GM23338 (cell line): ENCODE measurements around the gene AOC3. TPM values are rescaled to one million over a fixed set of nuclear protein-coding genes. Genes with fewer than 3 reads are reported as not detected.

Experiments
- ATAC-seq: fragments of 200-7000 bp; cut with Tn5 transposase; 3 replicates; pipeline ENCODE4 v1.9.1; 2020
- DNase-seq: peaks from one replicate; pipeline ENCODE4 v3.0.0-alpha.2; 2015; ENCODE audit warnings: low spot score
- H2AFZ ChIP-seq: fragments of 200-600 bp; sonication (generic); 2 replicates; pipeline ENCODE4 v1.8.0; 2016; ENCODE audit warnings: antibody characterized with exemption, mild to moderate bottlenecking, moderate library complexity
- H3F3A ChIP-seq: fragments of 200-600 bp; sonication (generic); replicated peaks from 2 replicates; pipeline ENCODE4 v1.8.0; 2017; ENCODE audit warnings: antibody characterized with exemption, mixed run types, low read depth
- H3K27ac ChIP-seq: fragments of 200-600 bp; sonication (generic); 2 replicates; pipeline ENCODE4 v1.6.1; 2016; ENCODE audit warnings: low read depth
- H3K27me3 ChIP-seq: fragments of 200-600 bp; sonication (generic); 2 replicates; pipeline ENCODE4 v1.8.0; 2016; ENCODE audit warnings: mild to moderate bottlenecking, mixed run types, moderate library complexity; ENCODE audit not compliant: insufficient read depth
- H3K36me3 ChIP-seq: fragments of 200-600 bp; sonication (generic); 2 replicates; pipeline ENCODE4 v1.8.0; 2016; ENCODE audit warnings: mild to moderate bottlenecking; ENCODE audit not compliant: insufficient read depth
- H3K4me1 ChIP-seq: fragments of 200-600 bp; sonication (generic); 2 replicates; pipeline ENCODE4 v1.8.0; 2016; ENCODE audit warnings: mild to moderate bottlenecking, moderate library complexity; ENCODE audit not compliant: insufficient read depth
- H3K4me2 ChIP-seq: fragments of 200-600 bp; sonication (generic); 2 replicates; pipeline ENCODE4 v1.7.1; 2017; ENCODE audit warnings: mixed run types
- H3K4me3 ChIP-seq: fragments of 200-600 bp; sonication (generic); 2 replicates; pipeline ENCODE4 v1.6.1; 2016; ENCODE audit warnings: mixed run types
- H3K79me2 ChIP-seq: fragments of 200-600 bp; sonication (generic); replicated peaks from 2 replicates; pipeline ENCODE4 v1.8.0; 2017; ENCODE audit warnings: mild to moderate bottlenecking; ENCODE audit not compliant: insufficient read depth
- H3K9me2 ChIP-seq: fragments of 200-600 bp; sonication (generic); 2 replicates; pipeline ENCODE4 v1.8.0; 2017; ENCODE audit not compliant: insufficient read depth
- H4K20me1 ChIP-seq: fragments of 200-600 bp; sonication (generic); replicated peaks from 2 replicates; pipeline ENCODE4 v1.8.0; 2017; ENCODE audit warnings: mild to moderate bottlenecking; ENCODE audit not compliant: insufficient read depth
- H3K27ac Mint-ChIP-seq: 2 replicates; pipeline ENCODE4 v1.8.0; 2020; ENCODE audit warnings: inconsistent platforms, mild to moderate bottlenecking, moderate library complexity, mixed read lengths
- H3K27me3 Mint-ChIP-seq: 3 replicates; pipeline ENCODE4 v1.8.0; 2022; ENCODE audit warnings: low read depth, mild to moderate bottlenecking, moderate library complexity, mixed read lengths, inconsistent platforms; ENCODE audit not compliant: insufficient read depth, poor library complexity
- H3K36me3 Mint-ChIP-seq: 3 replicates; pipeline ENCODE4 v1.8.0; 2021; ENCODE audit warnings: low read depth, mild to moderate bottlenecking, inconsistent platforms, moderate library complexity, mixed read lengths
- H3K4me1 Mint-ChIP-seq: 3 replicates; pipeline ENCODE4 v1.8.0; 2020; ENCODE audit warnings: mild to moderate bottlenecking, inconsistent platforms, mixed read lengths
- H3K4me3 Mint-ChIP-seq: 3 replicates; pipeline ENCODE4 v1.8.0; 2021; ENCODE audit warnings: moderate library complexity, mild to moderate bottlenecking, inconsistent platforms, mixed read lengths
- H3K9me3 Mint-ChIP-seq: 3 replicates; pipeline ENCODE4 v1.8.0; 2020; ENCODE audit warnings: moderate library complexity, mild to moderate bottlenecking, inconsistent platforms, mixed read lengths
- CREB1 ChIP-seq: fragments of 250-450 bp; sonication (Bioruptor Pico); IDR thresholded peaks from 2 replicates; pipeline ENCODE4 v1.5.0; 2020; ENCODE audit warnings: low read depth, mild to moderate bottlenecking, moderate library complexity
- CTCF ChIP-seq, 2 experiments: fragments of 200-600 bp in 1 of 2; sonication (generic) in 1 of 2; conservative IDR thresholded peaks; 2 replicates each; pipeline versions ENCODE4 v1.5.1 to v1.6.1; 2016 to 2017; ENCODE audit warnings: antibody characterized with exemption in 2 of 2, low read depth in 2 of 2, mild to moderate bottlenecking in 2 of 2, moderate library complexity in 1 of 2
- ETS1 ChIP-seq: IDR thresholded peaks from 2 replicates; pipeline ENCODE4 v1.6.1; 2016; ENCODE audit warnings: antibody characterized with exemption
- EZH2 ChIP-seq: fragments of 200-600 bp; sonication (generic); IDR thresholded peaks from one replicate; pipeline ENCODE4 v1.8.0; 2017; ENCODE audit warnings: antibody characterized with exemption, mild to moderate bottlenecking, low read depth; ENCODE audit not compliant: unreplicated experiment
- EZH2phosphoT487 ChIP-seq: fragments of 200-600 bp; sonication (generic); IDR thresholded peaks from one replicate; pipeline ENCODE4 v1.8.1; 2018; ENCODE audit warnings: antibody characterized with exemption; ENCODE audit not compliant: unreplicated experiment
- JUNB ChIP-seq: IDR thresholded peaks from one replicate; pipeline ENCODE4 v1.6.1; 2016; ENCODE audit warnings: antibody characterized with exemption; ENCODE audit not compliant: unreplicated experiment
- NANOG ChIP-seq: IDR thresholded peaks from 2 replicates; pipeline ENCODE4 v1.6.1; 2016; ENCODE audit warnings: antibody characterized with exemption, borderline replicate concordance
- POLR2AphosphoS5 ChIP-seq: IDR thresholded peaks from 2 replicates; pipeline ENCODE4 v1.6.1; 2016; ENCODE audit warnings: antibody characterized with exemption, low read depth
- REST ChIP-seq: IDR thresholded peaks from one replicate; pipeline ENCODE4 v1.6.1; 2018; ENCODE audit warnings: antibody characterized with exemption; ENCODE audit not compliant: unreplicated experiment
- STAT1 ChIP-seq: IDR thresholded peaks from one replicate; pipeline ENCODE4 v1.6.1; 2016; ENCODE audit warnings: antibody characterized with exemption; ENCODE audit not compliant: unreplicated experiment
- ZNF114 ChIP-seq: fragments of 250-450 bp; sonication (Bioruptor Pico); IDR thresholded peaks from 2 replicates; pipeline ENCODE4 v1.5.0; 2020; ENCODE audit warnings: mild to moderate bottlenecking, moderate library complexity
- ZNF331 ChIP-seq: fragments of 250-450 bp; sonication (Bioruptor Pico); IDR thresholded peaks from 2 replicates; pipeline ENCODE4 v1.5.0; 2020; ENCODE audit warnings: low read depth, mild to moderate bottlenecking, moderate library complexity
- ZNF462 ChIP-seq: fragments of 250-450 bp; sonication (Bioruptor Pico); IDR thresholded peaks from 2 replicates; pipeline ENCODE4 v1.5.0; 2020; ENCODE audit warnings: mild to moderate bottlenecking, moderate library complexity
- polyA plus RNA-seq: library from polyadenylated mRNA; unstranded; fragments of >200 nt; fragmentation: Nextera tagmentation; extraction: Ambion mirVana; gene quantifications from 2 replicates; pipeline ENCODE4 v1.2.1, GENCODE V29; 2016
- total RNA-seq: library from RNA; depleted of rRNA; stranded (reverse); fragments of >200 nt; shearing (Covaris generic); gene quantifications from 2 replicates; pipeline ENCODE4 v1.2.3, GENCODE V29; 2014

AOC3 gene
- total and polyA plus RNA-seq, 2 experiments from 2014 or later: 1.4 to 1.7 TPM

- 0 out of 2 replicates have a peak, but pooled peaks cover 4% of the 10 kb centered on the region for H3K4me1 ChIP-seq
- Mint-ChIP-seq H3K36me3 (peaks cover 3% of the 10 kb centered on the region; the same call in 1 of the 3 replicates), H3K4me1 (peaks cover 11% of the 10 kb centered on the region), H3K27me3 (peaks cover 5% of the 10 kb centered on the region), H3K9me3 (peaks cover 11% of the 10 kb centered on the region), H3K27ac (no peak overlapping the region), H3K4me3 (no peak overlapping the region)
- H4K20me1 ChIP-seq: no peaks in the 10 kb centered on the region
- H3K4me2 ChIP-seq: no peak overlapping the region
- DNase-seq: no peak
- H2AFZ ChIP-seq: no peak overlapping the region
- no peak for ATAC-seq
- H3K4me3 ChIP-seq: no peak overlapping the region
- no peaks in the 10 kb centered on the region for H3K9me2 ChIP-seq
- no peak overlapping the region for H3K27ac ChIP-seq
- H3K27me3 ChIP-seq: no peaks in the 10 kb centered on the region
- H3K36me3 ChIP-seq: no peaks in the 10 kb centered on the region
- H3K79me2 ChIP-seq: no peaks in the 10 kb centered on the region
- TF ChIP-seq EZH2phosphoT487: no peak
- TF ChIP-seq ZNF331 (CRISPR knock-in tag): no peak
- no peak for TF ChIP-seq ZNF114 (CRISPR knock-in tag)
- TF ChIP-seq REST: no peak
- no peak for TF ChIP-seq ETS1
- TF ChIP-seq ZNF462 (CRISPR knock-in tag): no peak
- TF ChIP-seq POLR2AphosphoS5: no peak
- TF ChIP-seq JUNB: no peak
- no peak for TF ChIP-seq NANOG
- no peak for TF ChIP-seq CREB1 (CRISPR knock-in tag)
- TF ChIP-seq EZH2: no peak
- TF ChIP-seq CTCF (conservative IDR thresholded peaks at IDR 0.05; ENCODE audit: low read depth in 2 of 2): no peak
- no peak for TF ChIP-seq STAT1
- no peaks in the 10 kb centered on the region for H3F3A ChIP-seq
These were observed 14.7 kb downstream of the AOC3 start for GRCh38 chr17:42865638-42866094.
